Body of pancreas (tissue), 4 donors: ENCODE measurements around the gene MTRF1L.

Experiments used
- CTCF ChIP-seq, 7 experiments: fragments of 450-650 bp in 4 of 7; fragments of 200-600 bp in 3 of 7; sonication (generic) in 3 of 7; IDR thresholded peaks; one replicate each; pipeline ENCODE4 v1.5.1; 2016 to 2019; ENCODE audit warnings: antibody characterized with exemption in 7 of 7
- POLR2A ChIP-seq, 3 donors: fragments of 450-650 bp; IDR thresholded peaks; one replicate each; pipeline ENCODE4 v1.6.1; 2016; ENCODE audit warnings: antibody characterized with exemption in 3 of 3, mild to moderate bottlenecking in 2 of 3

DNA sequence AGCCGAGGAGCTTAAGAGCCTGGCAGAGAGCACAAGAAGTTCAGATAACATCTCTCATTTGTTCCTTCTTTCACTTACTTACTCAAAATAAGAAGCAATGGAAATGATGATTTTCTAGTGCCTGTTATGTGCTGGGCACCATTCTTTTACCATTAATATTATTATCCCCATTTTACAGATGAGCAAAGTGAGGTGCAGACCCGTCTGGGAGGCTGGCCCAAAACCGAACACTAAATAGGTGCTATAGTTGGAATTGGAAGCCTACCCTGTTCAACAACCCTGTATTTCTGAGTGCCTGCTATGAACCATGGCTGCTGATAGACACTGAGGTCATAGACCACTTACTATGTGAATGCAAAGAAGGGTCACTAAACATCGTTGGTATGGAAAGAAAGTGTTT is 25.0 kb upstream of the MTRF1L start:
- TF ChIP-seq CTCF (IDR thresholded peaks at IDR 0.05) (no peak), POLR2A (IDR thresholded peaks at IDR 0.05) (no peak)
